Ecto neural progenitor cell (in vitro differentiated cells): Measurements from ENCODE around the gene EVX1.

Experiments used
- DNase-seq: peaks from one replicate; pipeline ENCODE4 v3.0.0-alpha.2; 2018; ENCODE audit warnings: low spot score

The EVX1 gene

DNA sequence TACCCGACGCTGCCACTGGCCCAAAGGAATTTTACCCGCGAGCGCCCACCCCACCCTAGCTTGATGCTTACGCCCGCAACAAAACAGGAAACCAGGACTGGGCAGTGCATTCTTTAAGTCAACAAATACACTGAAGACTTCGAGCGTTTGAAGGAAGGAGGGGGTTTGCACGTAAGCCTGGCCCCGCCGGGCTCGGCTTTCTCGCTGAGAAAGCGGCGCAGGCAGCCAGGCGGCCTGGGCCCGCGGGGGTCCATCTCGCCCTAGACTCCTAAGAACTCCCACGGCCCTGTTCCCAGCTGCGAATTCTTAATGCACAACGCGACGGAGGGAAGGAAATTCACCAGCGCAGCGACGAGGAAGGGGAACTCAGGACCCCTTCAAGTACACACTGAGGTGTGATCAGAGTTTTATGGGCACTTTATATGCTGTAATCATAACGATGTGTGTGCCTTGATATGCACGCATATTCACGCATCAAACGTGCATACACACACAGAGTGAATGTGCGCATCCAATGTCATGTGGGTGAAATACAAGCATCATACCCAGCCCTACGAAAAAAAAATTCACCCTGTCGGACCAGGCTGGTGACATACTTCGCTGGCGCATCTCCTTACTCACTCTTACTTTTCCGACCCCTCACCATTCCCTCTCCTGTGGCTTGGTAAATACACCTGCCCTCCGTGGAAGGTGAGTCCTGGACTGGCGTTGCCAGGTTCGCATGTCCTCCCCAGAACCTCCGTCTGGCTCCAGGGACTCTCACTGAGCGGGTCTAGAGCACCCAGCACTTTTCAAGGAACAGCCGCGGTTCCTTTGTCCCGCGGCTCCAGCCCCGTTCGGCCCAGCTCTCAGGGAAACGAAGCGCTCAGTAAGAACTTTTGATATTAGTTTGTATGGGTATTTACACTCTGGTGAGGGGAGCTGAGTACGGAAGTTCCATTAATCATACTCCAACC lies 37.0 kb upstream of the EVX1 start:
- DNase-seq, result peak; percentile 52

DNA sequence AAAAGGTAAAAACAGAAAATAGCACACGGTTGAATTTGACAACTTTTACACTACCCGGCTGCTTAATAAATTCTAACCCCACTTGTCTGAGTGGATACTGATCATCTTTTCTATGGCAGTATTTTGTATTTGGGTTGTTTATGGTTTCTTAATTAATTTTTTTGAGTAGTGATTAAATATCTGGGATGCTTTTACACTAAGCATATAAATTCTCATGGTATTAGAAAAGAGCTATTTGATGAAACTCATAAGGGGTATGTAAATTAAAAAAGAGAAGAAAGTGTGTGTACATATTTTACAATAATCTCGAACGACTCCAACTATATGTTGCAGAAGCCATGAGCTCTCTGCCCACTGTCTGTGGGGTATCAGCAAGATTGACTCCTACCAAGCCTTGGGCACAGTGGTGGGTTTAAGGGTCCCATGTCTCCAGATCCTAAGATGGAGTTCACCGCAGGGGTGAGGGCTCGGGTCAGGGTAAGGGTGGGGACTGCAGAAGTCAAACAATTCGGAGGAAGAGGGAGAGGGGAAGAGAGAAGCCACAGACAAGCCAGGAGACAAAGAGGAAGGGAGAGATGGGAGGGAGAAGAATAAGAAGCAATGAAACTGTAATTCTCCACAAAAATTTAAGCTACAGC lies 35.1 kb upstream of the EVX1 start:
- no peak for DNase-seq

DNA sequence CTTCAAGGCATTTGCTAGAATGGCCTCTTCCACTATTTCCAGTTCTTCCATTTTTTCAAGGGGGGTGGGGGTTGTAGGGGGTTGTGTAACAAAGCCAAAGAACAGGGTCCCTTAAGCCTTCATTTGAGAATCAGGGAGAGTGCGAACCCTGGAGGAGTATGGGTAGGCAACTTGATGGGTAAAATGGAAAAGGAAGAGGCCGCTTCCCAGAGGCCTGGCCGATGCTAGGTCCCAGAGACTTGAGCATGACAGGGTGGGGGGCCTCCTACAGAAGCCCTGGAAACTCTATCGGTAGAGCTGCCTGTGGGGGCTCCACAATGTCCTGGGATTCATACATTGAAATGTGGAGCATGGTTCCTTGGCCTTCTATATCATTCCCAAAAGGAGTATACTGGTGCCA lies 33.6 kb upstream of the EVX1 start:
- no peak for DNase-seq

DNA sequence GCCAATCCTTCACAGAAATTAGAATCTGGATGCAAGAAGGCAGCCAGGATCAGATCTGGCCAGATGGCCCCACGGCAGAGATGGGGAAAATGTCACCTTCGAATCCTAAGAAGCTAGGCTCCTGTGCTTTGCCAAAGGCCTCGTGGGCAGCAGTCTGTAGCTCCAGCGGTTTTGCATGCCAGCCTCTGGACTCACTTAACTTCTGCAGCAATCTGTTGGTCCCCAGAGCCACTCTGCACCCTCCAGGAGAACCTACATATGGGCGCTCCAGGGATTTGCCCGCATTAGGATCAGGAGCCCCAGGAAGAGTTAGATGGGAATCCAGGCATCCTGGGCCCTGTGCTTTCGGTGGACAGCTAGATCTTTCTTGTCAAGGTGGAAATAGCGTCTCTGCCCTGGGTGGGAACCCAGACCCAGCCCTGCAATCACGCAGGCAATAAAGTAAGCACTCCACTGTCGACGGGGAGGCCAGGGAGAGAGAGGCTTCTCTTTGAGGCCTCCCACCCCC lies 32.6 kb upstream of the EVX1 start:
- DNase-seq, result no peak

DNA sequence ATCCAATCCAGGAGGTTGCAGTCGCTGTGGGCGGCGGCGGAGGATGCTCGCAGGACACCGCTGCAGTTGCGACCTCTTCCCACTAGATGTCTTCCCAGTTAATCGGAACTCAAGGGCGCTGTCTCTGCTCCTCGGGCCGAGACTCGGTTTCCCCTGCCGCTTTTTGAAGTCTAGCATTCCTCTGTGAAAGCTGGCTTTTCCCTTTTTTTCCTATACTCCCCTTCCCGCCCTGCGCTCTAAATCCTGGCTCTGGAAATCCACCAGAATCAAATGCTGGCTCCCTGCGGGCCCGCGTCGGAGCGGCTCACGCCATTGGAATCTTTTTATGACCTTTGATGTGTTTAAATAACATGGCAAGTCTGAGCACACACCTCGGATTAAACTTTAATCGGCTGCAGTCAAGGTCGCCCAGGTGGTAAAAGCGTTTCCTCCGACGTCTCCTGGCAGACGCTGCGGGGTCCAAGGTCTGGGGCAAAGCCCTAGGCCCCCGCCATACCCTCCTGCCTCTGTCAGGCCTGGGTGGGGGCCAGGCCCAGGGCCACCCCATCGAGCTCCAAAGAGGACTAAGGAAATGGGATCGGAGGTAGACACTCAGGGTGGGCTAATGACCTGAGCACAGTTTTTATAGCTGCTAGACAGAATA lies 32.0 kb upstream of the EVX1 start:
- peak; percentile 83 for DNase-seq

GRCh38 chr7:27211084-27211446 lies 31.5 kb upstream of the EVX1 start:
- DNase-seq, result no peak

GRCh38 chr7:27211764-27212204 lies 30.8 kb upstream of the EVX1 start:
- DNase-seq, result no peak

DNA sequence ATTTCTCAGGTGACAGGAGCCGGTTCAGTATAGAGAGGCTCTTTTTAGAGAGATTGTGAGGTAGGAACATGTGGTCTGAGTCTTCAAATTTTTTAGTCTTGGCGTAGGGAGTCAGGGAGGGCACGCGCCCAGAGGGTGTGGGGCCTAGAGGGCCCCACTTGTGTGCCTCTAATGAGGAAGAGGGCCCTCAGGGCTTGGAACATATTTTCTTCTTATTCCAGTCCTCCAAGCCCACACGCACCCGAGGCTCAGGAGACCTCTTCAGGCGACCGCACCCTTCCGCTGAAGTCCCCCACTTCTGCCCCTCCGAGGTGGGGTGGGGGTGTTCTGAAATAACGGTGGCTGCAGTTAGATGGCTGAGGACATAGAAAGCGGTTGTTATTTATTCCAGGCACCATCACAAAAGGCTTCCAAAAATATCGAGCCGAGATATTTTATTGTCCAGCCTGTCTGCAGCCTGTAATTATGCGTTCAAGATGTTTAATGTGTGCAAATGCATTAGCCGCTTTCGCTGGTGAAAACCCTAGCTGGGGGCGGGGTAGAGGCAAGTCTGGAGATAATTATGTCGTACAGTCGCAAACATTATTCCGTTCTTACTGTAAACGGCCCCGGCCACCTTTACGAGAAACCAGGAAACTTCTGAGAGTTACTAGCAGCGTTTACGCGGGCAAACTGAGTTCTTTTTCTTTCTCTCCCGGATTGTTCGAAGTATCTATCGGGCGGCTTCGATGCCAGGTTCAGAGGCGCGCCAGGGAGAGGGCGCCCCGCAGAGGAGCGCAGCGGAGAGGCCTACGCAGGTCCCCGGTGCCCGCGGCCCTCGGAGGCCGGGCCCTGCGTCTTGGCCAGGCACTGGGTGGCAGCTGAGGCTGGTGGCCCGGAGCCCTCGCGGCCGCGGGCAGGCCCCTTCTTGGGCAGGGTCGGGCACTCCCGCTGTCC lies 29.8 kb upstream of the EVX1 start:
- no peak for DNase-seq

DNA sequence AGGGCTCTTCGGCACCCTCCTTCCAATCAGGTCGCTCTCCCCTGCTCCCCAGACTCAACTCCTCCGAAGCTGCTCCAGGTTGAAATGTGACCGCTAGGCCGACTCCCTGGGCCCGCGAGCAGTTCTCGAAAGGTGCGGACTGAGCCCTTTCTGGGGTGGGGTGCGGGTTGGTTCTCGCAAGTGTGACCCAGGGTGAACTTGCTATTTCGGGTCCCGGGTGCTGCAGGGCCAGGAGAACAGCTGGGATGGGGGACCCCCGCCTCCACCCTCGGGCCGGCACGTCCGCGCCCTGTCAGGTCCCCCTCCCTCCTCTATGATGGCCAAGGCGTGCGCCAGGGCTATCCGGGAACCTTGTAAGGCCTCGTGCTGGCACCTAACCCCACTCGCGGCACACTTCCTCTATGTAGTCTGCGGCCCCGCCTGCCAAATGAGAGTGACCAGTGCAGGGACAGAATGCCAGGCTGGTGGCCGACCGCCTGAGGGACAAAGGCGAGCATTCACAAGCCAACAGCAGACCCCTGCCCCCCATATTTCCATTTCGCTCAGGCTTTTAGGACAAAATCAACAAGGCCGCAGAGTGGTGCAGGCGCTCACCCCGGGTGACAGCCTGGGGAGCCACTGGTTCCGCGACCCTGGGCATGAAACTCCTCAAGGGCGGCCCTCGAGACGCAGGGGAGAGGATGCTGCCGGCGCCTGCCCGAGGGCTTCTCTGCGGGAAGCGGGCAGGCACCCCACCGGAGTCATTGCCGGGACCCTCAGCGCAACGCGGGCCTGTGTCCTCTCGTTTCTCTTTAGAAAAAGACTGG lies 29.0 kb upstream of the EVX1 start:
- DNase-seq, result no peak

- no peak for DNase-seq
These were observed 28.2 kb upstream of the EVX1 start for GRCh38 chr7:27214239-27214950.

GRCh38 chr7:27215356-27215755 lies 27.2 kb upstream of the EVX1 start:
- DNase-seq, result no peak

DNA sequence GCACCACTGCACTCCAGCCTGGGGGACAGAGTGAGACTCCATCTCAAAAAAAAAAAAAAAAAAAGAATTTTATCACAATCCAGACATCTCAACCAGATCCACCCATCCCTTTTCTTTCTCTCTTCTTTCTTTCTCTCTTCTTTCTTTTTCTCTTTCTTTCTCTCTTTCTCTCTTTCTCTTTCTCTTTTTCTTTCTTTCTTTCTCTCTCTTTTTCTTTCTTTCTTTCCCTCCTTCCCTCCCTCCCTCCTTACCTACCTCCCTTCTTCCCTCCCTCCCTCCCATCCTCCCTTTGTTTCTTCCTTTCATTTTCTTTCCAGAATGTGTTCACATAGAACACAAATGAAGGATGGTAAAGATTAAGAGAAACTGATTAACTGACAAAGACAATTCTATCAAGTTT lies 24.7 kb upstream of the EVX1 start:
- no peak for DNase-seq

DNA sequence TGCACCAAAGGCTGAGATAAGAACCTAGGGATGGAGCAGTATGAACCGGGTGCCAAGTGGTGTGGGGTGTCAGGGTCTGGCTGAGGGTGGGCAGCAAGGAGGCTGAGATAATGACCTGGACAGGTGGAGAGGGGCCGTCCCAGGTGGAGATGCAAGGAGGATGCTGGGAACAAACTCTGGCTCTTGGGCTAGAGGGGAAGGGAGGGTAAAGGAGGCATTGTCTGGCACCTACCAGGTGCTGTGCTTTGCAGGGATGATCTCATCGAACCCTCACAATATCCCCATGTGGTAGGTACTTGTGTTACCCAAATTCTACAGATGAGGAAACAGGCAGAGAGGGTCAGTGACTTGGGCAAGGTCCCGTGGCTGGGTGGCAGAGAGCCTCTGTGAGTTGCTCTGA lies 22.8 kb upstream of the EVX1 start:
- DNase-seq, result no peak

- no peak for DNase-seq
These were observed 22.1 kb upstream of the EVX1 start for GRCh38 chr7:27220440-27220955.

GRCh38 chr7:27221201-27221797 lies 21.3 kb upstream of the EVX1 start:
- DNase-seq, result no peak

GRCh38 chr7:27223941-27224575 lies 18.5 kb upstream of the EVX1 start:
- DNase-seq, result no peak

DNA sequence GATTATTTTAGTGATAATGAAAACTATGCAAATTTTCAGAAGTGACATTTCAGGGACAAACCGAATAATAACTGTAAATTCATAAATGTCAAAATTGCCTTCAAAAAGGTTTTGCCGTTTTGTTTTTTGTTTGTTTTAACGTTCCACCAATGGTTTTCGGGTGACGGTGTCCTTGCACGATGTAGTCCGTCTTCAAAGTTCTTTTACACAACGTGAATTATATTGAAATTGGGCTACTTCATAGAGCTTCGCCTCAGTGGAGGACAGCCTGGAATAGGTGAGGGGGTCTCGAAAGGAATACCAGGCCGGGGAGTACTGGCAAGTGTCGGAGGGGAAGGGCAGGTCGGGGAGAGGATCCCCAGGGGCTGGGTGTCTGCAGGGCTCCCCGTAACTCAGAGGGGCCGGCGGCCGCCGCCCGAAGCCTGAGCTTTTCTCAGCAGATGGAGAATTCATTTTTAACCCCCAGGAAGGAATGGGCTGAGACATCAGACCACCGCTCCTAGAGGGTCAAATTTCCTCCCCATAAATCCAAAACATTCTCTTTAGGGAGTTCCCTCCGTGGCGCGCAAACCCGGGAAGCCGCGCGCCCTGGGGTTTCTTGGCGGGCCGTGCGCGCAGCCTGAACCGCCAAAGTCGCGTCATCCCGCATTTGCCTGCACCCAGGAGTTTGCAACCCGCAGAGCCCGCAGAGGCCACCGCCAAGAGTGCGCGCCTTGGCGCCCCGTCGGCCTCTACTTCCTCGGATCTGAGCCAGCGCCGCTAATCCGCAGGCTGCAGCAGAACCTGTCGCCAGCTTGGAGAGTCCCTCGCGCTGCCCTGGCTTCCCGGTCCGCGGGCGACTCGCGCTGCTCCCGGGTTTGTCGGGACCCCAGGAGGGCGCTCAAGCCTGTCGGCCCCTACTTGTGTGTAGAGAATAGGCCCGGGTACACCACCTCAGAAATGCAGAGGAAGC lies 17.3 kb upstream of the EVX1 start:
- DNase-seq, result no peak

GRCh38 chr7:27229448-27229847 lies 13.2 kb upstream of the EVX1 start:
- DNase-seq, result no peak
